NCI-H345 treated with DMSO at 0.1 percent for 48 hours (cell line): ENCODE data around the gene MATCAP1.
A peak's percentile ranks its signal among the peaks of the same experiment; 100 is the strongest.

Experiments used
- DNase-seq: peaks from one replicate; lab custom pipeline; 2025; ENCODE audit not compliant: unreplicated experiment; lab: John Stamatoyannopoulos, UW

The MATCAP1 gene

GRCh38 chr16:67174706-67175231 lies 9.0 kb downstream of the MATCAP1 start:
- no peak for DNase-seq

DNA sequence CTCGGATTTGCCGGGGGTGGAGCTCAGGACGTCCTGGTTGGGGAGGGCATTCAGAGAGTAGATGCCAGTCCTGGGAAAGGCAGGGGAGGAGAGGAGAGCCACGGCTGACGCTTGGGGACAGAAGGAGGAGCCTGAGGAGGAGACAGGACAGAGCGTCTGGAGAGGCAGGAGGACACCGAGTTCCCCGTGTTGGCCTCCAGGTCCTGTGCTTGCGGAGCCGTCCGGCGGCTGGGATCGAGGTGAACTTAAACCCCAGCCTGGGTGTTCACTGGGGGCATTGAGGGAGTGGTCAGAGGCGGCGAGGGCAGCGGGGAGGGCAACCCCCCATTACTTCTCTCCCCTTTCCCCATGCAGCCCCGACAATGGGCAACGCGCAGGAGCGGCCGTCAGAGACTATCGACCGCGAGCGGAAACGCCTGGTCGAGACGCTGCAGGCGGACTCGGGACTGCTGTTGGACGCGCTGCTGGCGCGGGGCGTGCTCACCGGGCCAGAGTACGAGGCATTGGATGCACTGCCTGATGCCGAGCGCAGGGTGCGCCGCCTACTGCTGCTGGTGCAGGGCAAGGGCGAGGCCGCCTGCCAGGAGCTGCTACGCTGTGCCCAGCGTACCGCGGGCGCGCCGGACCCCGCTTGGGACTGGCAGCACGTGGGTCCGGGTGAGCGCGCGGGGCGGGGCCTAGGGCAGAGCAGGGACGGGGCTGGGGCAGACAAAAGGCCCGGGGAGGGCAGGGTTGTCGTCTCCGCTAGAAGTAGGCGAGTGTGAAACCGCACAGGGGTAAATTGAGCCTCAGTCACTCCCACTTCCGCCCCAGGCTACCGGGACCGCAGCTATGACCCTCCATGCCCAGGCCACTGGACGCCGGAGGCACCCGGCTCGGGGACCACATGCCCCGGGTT lies 9.7 kb downstream of the MATCAP1 start:
- DNase-seq: no peak

- no peak for DNase-seq
These were observed 10.4 kb downstream of the MATCAP1 start for GRCh38 chr16:67173323-67173722.

GRCh38 chr16:67170949-67171649 lies 12.7 kb downstream of the MATCAP1 start:
- DNase-seq: no peak

GRCh38 chr16:67170168-67170948 lies 13.4 kb downstream of the MATCAP1 start, which contains the start of gene NOL3:
Gene NOL3 (plus strand): TSS chr16:67170538.
- DNase-seq: peak; percentile 21

- DNase-seq: no peak
These were observed 14.1 kb downstream of the MATCAP1 start for GRCh38 chr16:67169642-67170167.

DNA sequence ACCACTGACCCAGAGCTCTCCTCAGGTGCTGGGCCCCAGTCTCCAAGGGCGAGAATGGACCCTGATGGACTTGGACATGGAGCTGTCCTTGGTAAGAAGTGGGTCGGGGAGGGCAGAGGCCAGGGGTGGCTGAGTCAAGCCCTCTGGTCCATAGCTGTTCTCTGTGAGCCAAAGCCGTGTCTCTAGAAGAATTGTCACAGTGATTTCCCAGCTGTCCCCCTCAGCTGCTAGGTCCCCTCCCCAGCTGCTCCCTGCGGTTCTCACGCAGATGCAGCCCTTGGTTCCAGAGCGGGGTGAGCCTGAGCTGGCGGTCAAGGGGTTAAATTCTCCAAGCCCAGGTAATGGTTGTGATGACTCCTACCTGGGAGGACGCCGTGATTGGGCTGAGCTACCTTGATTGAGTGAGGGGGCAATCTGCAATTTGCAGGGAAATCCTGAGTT lies 14.7 kb downstream of the MATCAP1 start:
- DNase-seq: no peak

- no peak for DNase-seq
These were observed 16.2 kb downstream of the MATCAP1 start for GRCh38 chr16:67167588-67167987.

DNA sequence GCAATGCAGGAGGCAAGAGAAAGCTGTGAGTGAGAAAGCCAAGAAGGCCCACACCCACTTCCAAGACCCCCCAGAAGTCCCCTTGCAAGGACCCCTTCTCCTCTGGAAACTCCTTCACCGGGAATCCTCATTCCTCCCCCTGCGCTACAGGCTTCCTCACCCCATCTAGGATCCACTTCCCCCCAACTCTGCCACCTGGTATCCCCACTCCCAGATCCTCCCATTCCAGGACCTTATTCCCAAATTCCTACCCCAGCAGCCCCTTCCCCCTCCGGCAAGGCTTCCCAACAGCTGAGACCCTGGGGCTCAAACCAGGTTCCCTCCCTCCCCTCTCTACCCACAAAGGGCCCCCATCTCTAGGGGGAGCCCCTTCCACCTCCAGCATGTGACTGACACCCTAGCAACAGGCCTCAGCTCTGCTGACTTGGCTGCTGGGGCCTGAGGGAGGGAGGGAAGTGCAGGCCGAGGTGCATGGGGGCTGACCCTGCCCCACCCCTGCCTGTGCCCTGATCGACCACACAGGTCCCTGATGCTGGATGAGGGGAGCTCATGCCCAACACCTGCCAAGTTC lies 17.1 kb downstream of the MATCAP1 start:
- DNase-seq: no peak

- no peak for DNase-seq
These were observed 17.6 kb downstream of the MATCAP1 start for GRCh38 chr16:67166110-67166547.

DNA sequence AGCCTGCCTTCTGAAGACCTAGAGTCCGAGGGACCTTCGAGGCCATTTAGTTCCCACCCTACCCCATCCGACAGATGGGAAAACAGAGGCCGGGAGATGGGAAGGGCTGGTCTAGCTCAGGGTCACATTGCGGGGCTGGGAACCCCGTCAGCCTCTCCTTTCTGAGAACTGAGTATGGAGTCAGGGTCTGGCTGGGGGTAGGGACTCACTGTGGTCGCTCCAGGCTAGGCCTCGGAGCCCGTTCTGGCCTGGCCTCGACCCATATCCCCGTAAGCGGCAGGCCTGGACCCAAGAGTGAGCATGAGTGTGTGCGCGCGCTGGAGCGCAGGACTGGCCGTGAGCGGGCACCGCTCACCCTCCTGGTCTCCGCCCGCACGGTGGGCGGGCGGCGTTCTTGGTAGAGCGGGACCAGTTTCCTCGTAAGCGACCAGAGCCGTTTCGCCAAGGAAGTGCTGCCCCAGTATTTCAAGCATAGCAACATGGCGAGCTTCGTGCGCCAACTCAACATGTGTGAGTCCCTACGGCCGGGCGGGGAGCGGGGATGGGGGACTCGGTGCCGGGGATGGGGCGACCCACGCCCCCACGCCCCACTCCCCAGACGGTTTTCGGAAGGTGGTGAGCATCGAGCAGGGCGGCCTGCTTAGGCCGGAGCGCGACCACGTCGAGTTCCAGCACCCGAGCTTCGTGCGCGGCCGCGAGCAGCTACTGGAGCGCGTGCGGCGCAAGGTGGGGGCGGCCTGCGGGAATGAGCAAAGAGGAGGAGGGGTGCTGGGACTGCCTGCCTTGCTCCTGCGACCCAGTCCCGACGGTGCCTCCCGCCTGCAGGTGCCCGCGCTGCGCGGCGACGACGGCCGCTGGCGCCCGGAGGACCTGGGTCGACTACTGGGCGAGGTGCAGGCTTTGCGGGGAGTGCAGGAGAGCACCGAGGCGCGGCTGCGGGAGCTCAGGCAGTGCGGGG lies 18.4 kb downstream of the MATCAP1 start:
- no peak for DNase-seq

- no peak for DNase-seq
These were observed 19.1 kb downstream of the MATCAP1 start, which contains the start of gene HSF4 for GRCh38 chr16:67164599-67165061. Gene HSF4 (plus strand): TSS chr16:67164745. CDS start chr16:67164812, 67 bp downstream.

- DNase-seq: no peak
These were observed 19.7 kb downstream of the MATCAP1 start for GRCh38 chr16:67163999-67164558.

- peak; percentile 51 for DNase-seq
These were observed 20.4 kb downstream of the MATCAP1 start for GRCh38 chr16:67163164-67163998.

- no peak for DNase-seq
These were observed 21.1 kb downstream of the MATCAP1 start for GRCh38 chr16:67162506-67163163.

DNA sequence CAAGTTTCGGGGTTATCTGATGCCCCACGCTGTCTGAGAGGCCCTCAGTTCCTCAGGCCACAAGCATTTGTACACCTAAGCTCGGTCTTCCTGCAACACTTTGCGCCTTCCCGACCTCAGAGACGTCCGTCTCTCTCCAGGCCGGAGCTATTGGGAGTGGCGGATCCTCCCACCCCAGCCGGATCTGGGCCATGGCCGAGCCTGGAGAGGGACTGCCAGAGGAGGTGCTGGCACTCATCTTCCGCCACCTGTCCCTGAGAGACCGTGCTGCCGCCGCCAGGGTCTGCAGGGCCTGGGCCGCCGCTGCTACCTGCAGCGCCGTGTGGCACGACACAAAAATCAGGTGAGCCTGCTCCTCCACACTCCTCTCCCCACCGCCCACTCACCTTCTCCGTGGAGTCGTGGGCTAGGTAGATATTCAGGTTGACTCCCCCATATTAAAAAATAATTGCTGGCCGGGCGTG lies 22.1 kb downstream of the MATCAP1 start:
- no peak for DNase-seq
